ENCODE measurements around the gene RAPSN. TPM values are rescaled to one million over a fixed set of nuclear protein-coding genes. Genes with fewer than 3 reads are reported as not detected.

Gene RAPSN
- total RNA-seq, 4 donors from 2014 or later: not detected

DNA sequence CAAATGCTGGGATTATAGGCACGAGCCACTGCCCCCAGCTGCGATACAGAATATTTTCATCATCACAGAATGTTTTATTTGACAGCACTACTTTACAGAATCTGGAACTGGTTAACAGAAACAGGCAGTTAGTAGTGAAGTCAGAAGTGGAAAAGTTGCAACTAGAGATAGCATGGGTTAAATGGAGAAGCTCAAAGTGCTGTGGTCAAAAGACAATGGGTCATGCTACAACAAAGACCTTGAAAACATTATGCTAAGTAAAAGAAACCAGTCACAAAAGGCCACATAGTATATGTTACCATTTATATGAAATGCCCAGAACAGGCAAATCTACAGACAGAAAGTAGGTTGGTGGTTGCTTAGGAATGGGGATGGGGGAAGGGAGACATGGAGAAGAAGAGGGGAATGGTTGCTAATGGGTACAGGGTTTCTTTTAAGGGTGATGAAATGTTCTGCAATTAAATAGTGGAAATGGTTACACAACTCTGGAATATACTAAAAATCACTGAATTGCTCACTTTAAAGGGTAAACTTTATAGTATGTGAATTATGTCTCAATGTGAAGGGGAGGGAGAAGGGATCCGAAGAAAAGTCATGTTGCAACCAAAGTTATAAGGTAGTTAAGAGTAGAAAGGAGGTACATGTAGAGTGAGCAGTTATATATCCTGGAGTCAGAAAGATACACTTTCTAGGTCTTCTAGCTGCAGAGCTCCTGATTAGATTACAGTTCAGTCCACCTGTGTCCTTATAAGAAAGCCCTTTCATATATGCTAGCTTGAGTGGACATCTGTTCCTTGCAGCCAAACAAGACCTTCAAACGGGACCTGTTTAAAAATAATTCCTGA lies 46.3 kb upstream of the RAPSN start:
- Histone ChIP-seq H3K27me3 (no peaks in the 10 kb centered on the region), H3K4me3 (no peak overlapping the region), H3K9me3 (no peaks in the 10 kb centered on the region), H3K36me3 (no peaks in the 10 kb centered on the region), H3K27ac (no peak overlapping the region), H3K4me1 (peaks cover 0 to 45% (median 13%) of the 10 kb centered on the region in 4 donors)
- in situ Hi-C loops (cut with MboI; ENCODE audit: low pct_ligation_motif_present in 1 of 4, low pct_unique_long_range_greater_than_20kb in 1 of 4, low sequenced_read_pairs in 3 of 4) (no loop called here), intact Hi-C loops (cut with DNase I; ENCODE audit: low total_unique reads) (no loop called here)
- DNase-seq: no peak
- 78 to 79% methylated on average over 4 of the region's 4 CpGs for WGBS, 2 donors (ENCODE audit: low coverage in 1 of 2)
- TF ChIP-seq, protein P1, sequence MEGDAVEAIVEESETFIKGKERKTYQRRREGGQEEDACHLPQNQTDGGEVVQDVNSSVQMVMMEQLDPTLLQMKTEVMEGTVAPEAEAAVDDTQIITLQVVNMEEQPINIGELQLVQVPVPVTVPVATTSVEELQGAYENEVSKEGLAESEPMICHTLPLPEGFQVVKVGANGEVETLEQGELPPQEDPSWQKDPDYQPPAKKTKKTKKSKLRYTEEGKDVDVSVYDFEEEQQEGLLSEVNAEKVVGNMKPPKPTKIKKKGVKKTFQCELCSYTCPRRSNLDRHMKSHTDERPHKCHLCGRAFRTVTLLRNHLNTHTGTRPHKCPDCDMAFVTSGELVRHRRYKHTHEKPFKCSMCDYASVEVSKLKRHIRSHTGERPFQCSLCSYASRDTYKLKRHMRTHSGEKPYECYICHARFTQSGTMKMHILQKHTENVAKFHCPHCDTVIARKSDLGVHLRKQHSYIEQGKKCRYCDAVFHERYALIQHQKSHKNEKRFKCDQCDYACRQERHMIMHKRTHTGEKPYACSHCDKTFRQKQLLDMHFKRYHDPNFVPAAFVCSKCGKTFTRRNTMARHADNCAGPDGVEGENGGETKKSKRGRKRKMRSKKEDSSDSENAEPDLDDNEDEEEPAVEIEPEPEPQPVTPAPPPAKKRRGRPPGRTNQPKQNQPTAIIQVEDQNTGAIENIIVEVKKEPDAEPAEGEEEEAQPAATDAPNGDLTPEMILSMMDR (IDR thresholded peaks at IDR 0.05): no peak
- TF ChIP-seq POLR2A (IDR thresholded peaks at IDR 0.05) (no peak), EP300 (IDR thresholded peaks at IDR 0.05; ENCODE audit: low read depth) (no peak), POLR2AphosphoS5 (IDR thresholded peaks at IDR 0.05) (no peak)

DNA sequence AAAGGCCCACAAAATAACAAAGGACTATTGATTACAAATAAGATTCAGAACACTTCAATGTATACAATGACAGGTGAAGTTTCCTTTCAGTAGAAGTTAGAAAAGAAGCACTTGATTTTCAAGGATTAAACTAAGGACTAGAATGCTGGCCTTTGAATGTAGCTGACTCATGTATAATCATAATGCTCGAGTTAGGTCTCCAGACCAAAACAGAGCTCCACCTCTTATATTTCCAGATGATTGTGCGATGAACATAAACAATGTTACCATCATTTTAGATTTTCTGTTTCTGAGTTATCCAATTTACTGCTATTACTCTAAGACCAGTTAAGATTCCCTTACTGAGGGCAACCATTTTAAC lies 40.4 kb upstream of the RAPSN start:
- Histone ChIP-seq H3K4me3 (no peak overlapping the region), H3K36me3 (peaks cover 0 to 25% (median 12%) of the 10 kb centered on the region in 4 donors), H3K9me3 (no peaks in the 10 kb centered on the region), H3K27me3 (no peaks in the 10 kb centered on the region), H3K27ac (peak overlapping the region; percentile 15 to 52 (median 46)), H3K4me1 (peaks cover 13 to 21% (median 15%) of the 10 kb centered on the region in 4 donors)
- 52 to 68% methylated on average over 2 of the region's 2 CpGs for WGBS, 2 donors (ENCODE audit: low coverage in 1 of 2)
- no peak for DNase-seq
- intact Hi-C loops (cut with DNase I; ENCODE audit: low total_unique reads): no loop called here
- TF ChIP-seq, protein P1 (IDR thresholded peaks at IDR 0.05): no peak
- TF ChIP-seq EP300 (IDR thresholded peaks at IDR 0.05; ENCODE audit: low read depth) (no peak), POLR2A (IDR thresholded peaks at IDR 0.05) (no peak), POLR2AphosphoS5 (IDR thresholded peaks at IDR 0.05) (no peak)
- in situ Hi-C loops (cut with MboI; ENCODE audit: low pct_ligation_motif_present in 1 of 4, low pct_unique_long_range_greater_than_20kb in 1 of 4, low sequenced_read_pairs in 3 of 4): no loop called here

DNA sequence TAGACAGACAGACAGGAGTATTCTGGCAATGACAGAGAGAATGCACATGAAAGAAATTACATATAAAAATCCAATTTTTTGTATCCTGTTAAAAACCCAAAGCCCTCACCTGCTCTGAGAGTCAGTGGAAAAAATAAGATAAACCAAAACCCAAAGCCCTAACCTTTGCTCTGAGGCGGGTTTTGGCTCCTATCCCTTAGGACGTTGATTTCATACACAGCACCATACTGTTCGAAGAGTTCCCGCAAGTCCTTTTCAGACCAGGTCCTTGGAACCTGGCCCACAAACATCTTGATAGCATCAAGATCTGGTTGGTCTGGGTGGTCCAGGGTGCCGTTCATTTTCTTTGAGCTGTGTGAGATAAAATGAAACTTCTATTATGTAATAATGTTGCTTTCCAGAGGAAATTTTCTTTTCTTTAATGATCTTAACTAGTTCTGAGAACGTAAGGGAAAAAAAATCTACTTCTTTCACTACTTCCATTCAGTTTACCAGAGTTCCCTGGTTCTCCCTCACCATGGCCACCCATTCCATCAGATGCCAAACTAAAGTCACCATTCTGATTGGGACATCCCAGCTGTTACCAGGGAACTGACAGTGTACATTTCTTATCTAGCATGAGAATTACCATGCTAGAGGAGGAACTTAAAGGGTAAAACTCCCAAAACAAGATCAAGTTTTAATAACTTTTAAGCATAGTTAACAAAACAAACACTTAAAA lies 39.9 kb upstream of the RAPSN start:
- Histone ChIP-seq H3K4me3 (no peak overlapping the region), H3K9me3 (no peaks in the 10 kb centered on the region), H3K36me3 (peaks cover 0 to 31% (median 14%) of the 10 kb centered on the region in 4 donors), H3K27me3 (no peaks in the 10 kb centered on the region), H3K27ac (peak overlapping the region; percentile 15 to 52 (median 46)), H3K4me1 (peaks cover 13 to 21% (median 15%) of the 10 kb centered on the region in 4 donors)
- 56 to 58% methylated on average over 5 to 6 of the region's 6 CpGs for WGBS, 2 donors (ENCODE audit: low coverage in 1 of 2)
- in situ Hi-C loops (cut with MboI; ENCODE audit: low pct_ligation_motif_present in 1 of 4, low pct_unique_long_range_greater_than_20kb in 1 of 4, low sequenced_read_pairs in 3 of 4): no loop called here
- peak; percentile 14 for DNase-seq
- intact Hi-C loops (cut with DNase I; ENCODE audit: low total_unique reads): no loop called here
- TF ChIP-seq POLR2AphosphoS5 (IDR thresholded peaks at IDR 0.05): no peak
- TF ChIP-seq, protein P1 (IDR thresholded peaks at IDR 0.05): no peak
- no peak for TF ChIP-seq POLR2A (IDR thresholded peaks at IDR 0.05)
- no peak for TF ChIP-seq EP300 (IDR thresholded peaks at IDR 0.05; ENCODE audit: low read depth)

DNA sequence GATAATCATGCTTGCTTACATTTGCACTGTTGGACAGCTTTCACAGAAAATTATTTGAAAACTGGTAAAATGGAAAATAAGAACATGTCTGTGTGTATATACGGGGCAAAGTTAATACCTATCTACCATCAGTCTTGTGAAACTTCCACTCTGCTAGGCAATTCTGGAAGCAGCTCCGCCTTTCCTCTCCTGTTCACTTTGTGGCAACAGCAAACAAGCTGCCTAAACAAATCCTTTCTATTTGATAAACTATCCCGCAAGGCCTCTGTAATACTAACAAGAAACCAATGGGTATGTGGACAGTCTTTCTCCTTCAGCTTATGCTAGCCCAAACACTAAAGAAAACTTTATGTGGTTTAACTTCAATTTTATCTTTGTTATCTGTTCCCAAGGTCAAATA lies 39.2 kb upstream of the RAPSN start:
- 30 to 49% methylated on average over 3 of the region's 3 CpGs for WGBS, 2 donors (ENCODE audit: low coverage in 1 of 2)
- no peaks in the 10 kb centered on the region for H3K27me3 ChIP-seq
- H3K36me3 ChIP-seq: peaks cover 0 to 38% (median 18%) of the 10 kb centered on the region in 4 donors
- H3K9me3 ChIP-seq: no peaks in the 10 kb centered on the region
- H3K4me3 ChIP-seq: no peak overlapping the region
- intact Hi-C loops (cut with DNase I; ENCODE audit: low total_unique reads): no loop called here
- H3K27ac ChIP-seq: peak overlapping the region in 3 of 4 donors; percentile 45 to 52 (median 48)
- peaks cover 13 to 21% (median 15%) of the 10 kb centered on the region in 4 donors for H3K4me1 ChIP-seq
- in situ Hi-C loops (cut with MboI; ENCODE audit: low pct_ligation_motif_present in 1 of 4, low pct_unique_long_range_greater_than_20kb in 1 of 4, low sequenced_read_pairs in 3 of 4): no loop called here
- TF ChIP-seq POLR2A (IDR thresholded peaks at IDR 0.05) (no peak), POLR2AphosphoS5 (IDR thresholded peaks at IDR 0.05) (no peak), EP300 (IDR thresholded peaks at IDR 0.05; ENCODE audit: low read depth) (no peak)
- TF ChIP-seq, protein P1 (IDR thresholded peaks at IDR 0.05): no peak
- no peak for DNase-seq

Data from transverse colon (tissue), 4 donors.